ENCODE data around the gene GATAD2A.

The GATAD2A gene

DNA sequence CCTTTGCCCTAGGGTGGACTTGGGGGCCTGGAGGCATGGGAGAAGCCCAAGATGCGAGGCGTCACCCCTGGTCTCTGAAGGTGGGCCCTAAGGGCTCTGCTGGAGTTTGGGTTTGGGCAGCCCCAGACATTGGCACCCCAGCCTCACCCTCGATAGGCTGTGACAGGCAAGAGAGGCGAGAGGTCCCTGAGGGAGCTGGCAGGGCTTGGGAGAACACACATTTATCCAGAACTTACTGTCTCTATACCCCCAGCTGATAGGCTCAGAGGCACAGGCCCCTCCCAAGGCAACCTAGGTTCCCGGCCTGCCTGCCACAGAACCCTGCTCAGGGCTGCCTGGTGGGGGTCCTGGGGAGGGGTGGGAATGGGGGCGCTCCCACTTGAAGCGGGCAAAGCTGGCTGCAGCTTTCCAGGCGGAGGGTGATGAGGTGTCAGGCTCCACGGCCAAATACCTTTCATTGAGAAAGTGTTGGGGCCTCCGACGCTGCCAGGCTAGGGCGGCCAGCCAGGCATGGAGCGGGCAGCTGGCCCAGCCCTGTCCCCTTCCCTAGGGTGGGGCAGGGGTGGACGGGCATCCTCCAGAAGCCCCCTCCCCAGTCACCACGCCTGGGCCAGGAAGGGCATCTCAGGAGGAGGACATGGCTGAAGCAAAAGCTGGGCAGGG, 142.3 kb downstream of the GATAD2A start:
- no peak overlapping the region for H3K4me3 ChIP-seq (ENCODE audit: low read length)
- no peak for DNase-seq (ENCODE audit: low read depth, low spot score)

DNA sequence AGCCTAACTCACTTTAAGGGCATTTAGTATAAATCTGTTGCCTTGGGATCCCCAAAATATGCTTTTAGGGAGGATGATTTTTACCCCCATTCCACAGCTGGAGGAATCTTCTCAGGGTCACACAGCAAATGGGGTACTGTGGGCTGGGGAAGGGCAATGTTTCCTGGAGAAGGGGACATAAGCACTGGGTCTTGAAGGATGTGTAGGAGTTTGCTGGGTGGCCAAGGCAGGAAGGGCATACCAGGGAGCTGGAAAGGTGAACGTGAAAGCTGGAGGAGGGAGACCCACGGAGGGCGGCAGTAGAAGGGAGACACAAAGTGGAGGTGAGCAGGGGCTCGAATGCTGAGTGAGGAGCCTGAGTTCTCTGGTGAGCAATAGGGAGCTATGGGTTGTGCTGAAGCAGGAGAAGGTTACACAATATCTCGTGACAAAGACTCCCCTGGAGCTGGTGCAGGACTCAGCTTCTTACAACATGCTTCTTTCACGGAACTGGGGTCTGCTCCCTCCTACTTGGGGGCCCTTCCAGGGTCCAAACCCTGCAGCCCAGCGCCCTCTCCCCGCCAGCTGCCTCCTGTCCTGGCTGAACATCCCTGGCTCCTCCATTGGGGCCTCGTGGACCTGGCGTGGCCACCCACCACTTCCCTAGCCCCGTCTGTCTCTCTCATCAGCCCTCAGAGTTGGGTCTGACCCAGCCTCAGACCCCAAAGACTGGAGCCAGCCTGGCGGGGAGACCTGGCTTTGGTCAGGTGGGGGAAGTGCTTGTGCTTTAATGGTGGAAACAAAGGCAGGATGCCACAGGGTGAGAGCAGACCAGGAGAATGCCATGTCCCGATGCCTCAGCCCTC, 143.7 kb downstream of the GATAD2A start:
- no peak for DNase-seq (ENCODE audit: low read depth, low spot score)
- no peak overlapping the region for H3K4me3 ChIP-seq (ENCODE audit: low read length)

- H3K4me3 ChIP-seq (ENCODE audit: low read length): no peak overlapping the region
- DNase-seq (ENCODE audit: low read depth, low spot score): no peak
Measured at GRCh38 chr19:19549804-19550464, 144.5 kb downstream of the GATAD2A start.

- H3K4me3 ChIP-seq (ENCODE audit: low read length): no peak overlapping the region
- no peak for DNase-seq (ENCODE audit: low read depth, low spot score)
Measured at GRCh38 chr19:19550485-19550929, 145.0 kb downstream of the GATAD2A start.

DNA sequence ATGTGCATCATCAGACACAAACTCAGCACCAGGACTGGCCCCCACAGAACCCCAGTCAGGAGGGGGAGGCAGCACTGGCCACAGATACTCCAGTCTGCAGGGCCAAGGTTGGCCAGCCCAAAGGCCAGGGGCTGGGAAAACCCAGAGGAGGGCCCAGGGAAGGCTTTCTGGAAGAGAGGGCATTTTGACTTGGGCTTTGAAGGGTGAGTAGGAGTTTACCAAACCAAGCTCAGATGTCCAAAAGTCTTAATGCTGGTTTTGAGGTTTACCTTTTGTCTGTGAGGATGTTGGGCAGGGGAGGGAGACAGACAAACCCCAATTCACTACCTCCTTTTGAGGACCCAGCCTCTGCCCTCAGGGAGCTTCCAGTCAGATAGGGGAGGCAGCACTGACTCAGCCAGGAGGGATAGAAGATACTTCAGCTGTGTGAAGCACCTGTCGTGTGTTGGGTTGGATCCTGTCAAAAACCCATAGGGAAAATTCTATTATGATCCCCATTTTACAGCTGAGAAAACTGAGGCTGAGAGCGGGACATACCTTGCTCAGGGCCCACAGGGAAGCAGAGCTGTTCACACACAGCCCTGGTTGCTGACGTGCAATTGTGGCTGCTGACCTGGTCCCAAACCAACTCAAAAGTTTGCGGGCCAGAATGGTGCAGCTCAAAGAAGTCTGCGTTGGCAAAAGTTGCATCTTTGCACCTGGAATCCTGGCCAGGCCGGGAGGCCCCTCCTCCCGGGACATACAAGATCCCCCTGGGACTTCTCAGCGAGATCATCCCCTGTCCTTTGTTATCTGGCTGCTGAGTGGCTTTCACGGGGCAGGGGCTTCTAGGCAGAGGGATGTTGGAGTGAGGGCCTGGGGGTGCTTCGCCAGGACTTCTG, 145.7 kb downstream of the GATAD2A start:
- H3K4me3 ChIP-seq (ENCODE audit: low read length): no peak overlapping the region
- no peak for DNase-seq (ENCODE audit: low read depth, low spot score)

DNA sequence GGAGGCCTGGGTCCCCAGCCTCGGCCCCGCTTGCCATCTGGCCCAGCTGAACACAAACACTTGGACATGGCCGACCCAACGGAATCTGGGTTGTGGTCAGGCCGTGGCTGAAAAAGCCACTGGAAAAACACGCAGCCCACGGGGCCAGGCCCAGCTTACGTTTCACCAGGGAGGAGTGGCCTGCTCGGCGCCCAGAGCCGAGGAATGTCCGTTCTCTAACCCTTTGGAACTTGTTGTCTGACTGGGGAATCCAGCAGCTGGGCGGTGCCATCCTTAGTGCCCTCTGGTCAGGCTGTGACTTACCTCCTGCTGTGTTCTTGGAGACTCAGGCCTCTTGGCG, 146.3 kb downstream of the GATAD2A start:
- H3K4me3 ChIP-seq (ENCODE audit: low read length): no peak overlapping the region
- no peak for DNase-seq (ENCODE audit: low read depth, low spot score)

- no peak for DNase-seq (ENCODE audit: low read depth, low spot score)
- no peak overlapping the region for H3K4me3 ChIP-seq (ENCODE audit: low read length)
Measured at GRCh38 chr19:19552798-19553197, 147.3 kb downstream of the GATAD2A start.

DNA sequence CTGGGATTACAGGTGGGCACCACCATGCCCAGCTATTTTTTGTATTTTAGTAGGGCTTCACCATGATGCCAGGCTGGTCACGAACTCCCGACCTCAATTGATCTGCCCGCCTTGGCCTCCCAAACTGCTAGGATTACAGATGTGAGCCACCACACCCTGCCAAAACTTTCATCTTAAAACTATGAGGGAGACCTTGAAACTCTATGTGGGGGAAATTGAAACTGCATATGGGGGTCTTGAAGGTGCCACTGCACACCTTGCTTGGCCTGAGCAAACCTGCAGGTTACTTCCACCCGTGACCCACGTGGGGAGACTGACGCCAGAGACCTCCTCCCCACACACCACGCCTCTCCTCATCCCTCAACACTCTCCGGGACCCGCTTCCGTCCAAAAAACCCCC, 148.2 kb downstream of the GATAD2A start:
- DNase-seq (ENCODE audit: low read depth, low spot score): no peak
- no peak overlapping the region for H3K4me3 ChIP-seq (ENCODE audit: low read length)

DNA sequence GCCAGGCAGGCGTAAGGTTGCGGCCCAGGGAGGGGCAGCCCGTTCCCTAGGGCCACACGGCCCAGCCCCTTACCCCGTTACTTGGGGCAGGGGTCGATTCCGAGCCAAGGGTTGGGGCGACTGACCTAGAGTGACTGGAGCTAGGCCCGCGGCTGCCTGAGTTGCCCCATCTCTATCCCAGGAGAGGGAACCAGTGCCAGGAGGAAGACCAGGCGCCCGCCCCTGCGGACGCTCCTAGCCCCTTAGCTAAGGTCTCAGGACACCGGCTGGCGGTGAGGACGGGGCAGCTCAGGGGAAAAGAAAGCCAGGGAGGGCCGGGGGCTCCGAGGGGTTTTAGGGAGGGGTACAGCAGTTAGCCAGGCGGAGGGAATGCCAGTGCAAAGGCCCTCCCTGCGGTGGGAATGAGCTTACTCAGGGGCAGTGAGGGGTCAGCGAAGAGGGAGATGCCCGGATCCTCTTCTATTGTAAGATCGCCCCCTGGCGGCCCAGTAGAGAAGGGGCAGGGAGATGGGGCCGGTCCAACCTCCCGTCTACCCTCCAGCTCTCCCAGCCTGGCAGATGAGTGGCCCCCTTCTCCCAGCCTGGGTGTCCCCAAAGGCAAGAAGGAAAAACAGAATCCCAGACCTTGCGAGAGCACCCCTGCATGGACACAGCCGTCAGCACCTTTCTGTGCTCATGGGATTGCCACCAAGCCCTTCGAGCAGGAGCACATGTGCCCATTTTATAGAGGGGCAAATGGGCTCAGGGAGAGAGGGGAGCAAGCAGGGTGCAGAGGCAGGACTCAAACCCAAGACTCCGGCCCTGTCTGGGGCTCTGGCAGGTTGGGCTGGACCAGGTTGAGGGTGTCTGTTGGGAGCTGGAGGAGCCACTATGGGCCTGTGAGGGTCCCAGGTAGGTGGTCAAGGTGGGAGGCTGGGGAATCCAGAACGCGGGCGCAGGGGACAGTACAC, 148.9 kb downstream of the GATAD2A start:
- DNase-seq (ENCODE audit: low read depth, low spot score): peak; percentile 17

DNA sequence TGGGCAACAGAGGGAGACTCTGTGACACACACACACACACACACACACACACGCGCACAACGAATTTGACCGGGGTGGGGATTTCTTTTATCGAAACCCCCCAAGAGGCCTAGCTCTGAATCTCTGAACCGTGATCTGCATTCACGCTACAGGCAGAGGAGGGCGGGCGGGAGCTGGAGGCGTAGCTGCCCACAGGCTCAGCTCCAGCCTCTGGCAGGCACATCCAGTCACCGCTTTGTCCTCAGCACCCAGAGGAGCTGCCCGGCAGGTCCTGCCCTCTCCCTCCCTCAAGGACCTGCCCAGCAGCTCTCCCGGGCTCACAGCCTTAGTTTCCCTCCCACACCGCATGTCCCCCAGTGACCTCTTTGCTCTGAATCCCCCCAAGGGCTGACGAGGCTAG, 152.6 kb downstream of the GATAD2A start:
- no peak for DNase-seq (ENCODE audit: low read depth, low spot score)
- no peak overlapping the region for H3K4me3 ChIP-seq (ENCODE audit: low read length)

More for the DNA sequence above, 148.9 kb downstream of the GATAD2A start:
- no peak overlapping the region for H3K4me3 ChIP-seq (ENCODE audit: low read length)
